BE2C (cell line): ENCODE measurements around the gene SLC4A7.

Source experiments
- DNase-seq: peaks from one replicate; pipeline ENCODE4 v3.0.0-alpha.2; 2020
- H3K27me3 ChIP-seq: fragments of 250-450 bp; sonication (Bioruptor Pico); 2 replicates; pipeline ENCODE4 v1.5.1; 2020; ENCODE audit warnings: mild to moderate bottlenecking
- H3K36me3 ChIP-seq: fragments of 250-450 bp; sonication (Bioruptor Pico); 2 replicates; pipeline ENCODE4 v1.5.1; 2020; ENCODE audit warnings: mild to moderate bottlenecking
- H3K4me1 ChIP-seq: fragments of 250-450 bp; sonication (Bioruptor Pico); 2 replicates; pipeline ENCODE4 v1.5.1; 2020
- H3K4me3 ChIP-seq: 2 replicates; pipeline ENCODE4 v1.5.1; 2011; ENCODE audit warnings: low read depth, low read length
- H3K9me3 ChIP-seq: fragments of 250-450 bp; sonication (Bioruptor Pico); 2 replicates; pipeline ENCODE4 v1.5.1; 2020
- TF ChIP-seq, protein P1 (sequence below): IDR thresholded peaks from 2 replicates; pipeline ENCODE4 v1.5.1; 2012; ENCODE audit warnings: mild to moderate bottlenecking, low read depth, low read length

SLC4A7 gene

DNA sequence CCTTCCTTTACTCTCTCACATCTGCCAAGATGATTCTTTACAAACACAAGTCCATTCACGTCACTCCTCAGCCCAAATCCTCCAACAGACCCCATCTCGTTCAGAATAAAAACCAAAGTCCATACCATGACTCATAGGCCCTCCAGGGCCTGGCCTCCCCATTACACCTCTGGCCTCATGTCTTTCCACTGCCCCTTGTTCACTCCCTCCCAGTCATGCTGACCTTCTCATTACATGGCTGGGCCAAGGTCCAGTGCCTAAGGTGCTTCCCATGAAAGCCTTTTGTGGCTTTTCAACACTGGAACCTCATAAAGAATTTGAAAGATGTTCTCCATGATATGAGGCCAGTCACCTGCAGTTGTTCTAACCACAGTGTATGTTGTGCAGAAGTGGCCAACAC is 159.5 kb downstream of the SLC4A7 start:
- H3K4me3 ChIP-seq, result no peak overlapping the region
- no peak for DNase-seq
- no peaks in the 10 kb centered on the region for H3K27me3 ChIP-seq
- H3K9me3 ChIP-seq, result no peaks in the 10 kb centered on the region
- H3K4me1 ChIP-seq, result no peaks in the 10 kb centered on the region
- TF ChIP-seq, protein P1, sequence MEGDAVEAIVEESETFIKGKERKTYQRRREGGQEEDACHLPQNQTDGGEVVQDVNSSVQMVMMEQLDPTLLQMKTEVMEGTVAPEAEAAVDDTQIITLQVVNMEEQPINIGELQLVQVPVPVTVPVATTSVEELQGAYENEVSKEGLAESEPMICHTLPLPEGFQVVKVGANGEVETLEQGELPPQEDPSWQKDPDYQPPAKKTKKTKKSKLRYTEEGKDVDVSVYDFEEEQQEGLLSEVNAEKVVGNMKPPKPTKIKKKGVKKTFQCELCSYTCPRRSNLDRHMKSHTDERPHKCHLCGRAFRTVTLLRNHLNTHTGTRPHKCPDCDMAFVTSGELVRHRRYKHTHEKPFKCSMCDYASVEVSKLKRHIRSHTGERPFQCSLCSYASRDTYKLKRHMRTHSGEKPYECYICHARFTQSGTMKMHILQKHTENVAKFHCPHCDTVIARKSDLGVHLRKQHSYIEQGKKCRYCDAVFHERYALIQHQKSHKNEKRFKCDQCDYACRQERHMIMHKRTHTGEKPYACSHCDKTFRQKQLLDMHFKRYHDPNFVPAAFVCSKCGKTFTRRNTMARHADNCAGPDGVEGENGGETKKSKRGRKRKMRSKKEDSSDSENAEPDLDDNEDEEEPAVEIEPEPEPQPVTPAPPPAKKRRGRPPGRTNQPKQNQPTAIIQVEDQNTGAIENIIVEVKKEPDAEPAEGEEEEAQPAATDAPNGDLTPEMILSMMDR, result no peak
- H3K36me3 ChIP-seq, result no peaks in the 10 kb centered on the region

DNA sequence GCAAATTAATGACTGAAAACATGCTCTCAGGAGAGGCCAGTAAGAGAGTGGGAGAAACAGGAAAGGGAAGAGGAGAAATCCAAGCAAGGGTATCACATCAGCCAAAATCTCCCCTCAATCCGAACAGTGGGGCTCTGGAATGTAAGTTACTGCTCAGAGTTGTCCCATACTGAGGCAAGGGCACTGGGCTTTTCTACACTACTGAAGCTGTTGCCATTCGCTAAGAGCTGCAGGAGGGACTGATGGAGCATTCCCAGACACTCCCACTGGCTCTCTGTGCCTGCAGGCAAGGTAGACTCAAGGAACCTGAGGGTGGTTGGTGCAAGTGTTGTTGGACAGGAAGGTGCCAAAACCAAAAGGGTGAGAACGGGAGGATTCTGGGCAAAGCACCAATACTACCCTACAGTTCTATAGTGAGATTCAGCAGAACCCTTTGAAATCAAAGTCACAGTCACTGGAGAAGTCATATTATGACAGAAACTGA is 161.1 kb downstream of the SLC4A7 start:
- H3K4me1 ChIP-seq, result no peaks in the 10 kb centered on the region
- no peaks in the 10 kb centered on the region for H3K36me3 ChIP-seq
- H3K9me3 ChIP-seq, result no peaks in the 10 kb centered on the region
- TF ChIP-seq, protein P1, result no peak
- H3K4me3 ChIP-seq, result no peak overlapping the region
- DNase-seq, result no peak
- no peaks in the 10 kb centered on the region for H3K27me3 ChIP-seq
